Measurements from ENCODE around the gene MOCS1.

DNA sequence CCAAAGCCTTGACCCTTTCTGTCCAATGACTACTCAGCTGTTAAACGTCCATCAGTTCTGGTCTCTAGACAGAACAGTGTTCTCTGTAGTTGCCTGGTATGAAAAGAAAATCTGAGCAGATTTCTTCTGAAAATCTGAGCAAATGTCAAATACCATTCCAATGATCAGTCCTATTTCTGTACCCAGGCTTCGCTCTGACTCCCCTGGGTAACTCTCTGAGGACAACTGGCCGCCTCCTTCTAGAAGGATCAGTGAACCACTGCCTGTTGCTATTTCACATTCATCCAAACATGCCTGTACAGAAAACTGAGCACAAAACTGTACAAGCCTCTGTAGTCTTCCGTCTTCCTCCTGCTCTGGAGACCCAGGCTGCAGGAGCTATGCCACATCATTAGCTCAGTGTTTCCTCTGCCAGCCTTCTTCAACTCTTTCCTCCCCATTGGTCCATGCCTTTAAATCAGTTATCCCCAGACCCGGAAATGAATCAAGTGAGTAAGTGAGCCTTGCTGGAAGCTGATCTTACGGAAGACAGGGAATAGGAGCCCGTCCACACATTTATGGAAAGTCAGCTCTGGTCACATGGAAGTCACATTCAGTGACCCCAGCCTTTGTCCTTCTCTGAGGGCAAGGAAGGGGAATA lies 78.8 kb downstream of the MOCS1 start:
- TF ChIP-seq, protein P1, sequence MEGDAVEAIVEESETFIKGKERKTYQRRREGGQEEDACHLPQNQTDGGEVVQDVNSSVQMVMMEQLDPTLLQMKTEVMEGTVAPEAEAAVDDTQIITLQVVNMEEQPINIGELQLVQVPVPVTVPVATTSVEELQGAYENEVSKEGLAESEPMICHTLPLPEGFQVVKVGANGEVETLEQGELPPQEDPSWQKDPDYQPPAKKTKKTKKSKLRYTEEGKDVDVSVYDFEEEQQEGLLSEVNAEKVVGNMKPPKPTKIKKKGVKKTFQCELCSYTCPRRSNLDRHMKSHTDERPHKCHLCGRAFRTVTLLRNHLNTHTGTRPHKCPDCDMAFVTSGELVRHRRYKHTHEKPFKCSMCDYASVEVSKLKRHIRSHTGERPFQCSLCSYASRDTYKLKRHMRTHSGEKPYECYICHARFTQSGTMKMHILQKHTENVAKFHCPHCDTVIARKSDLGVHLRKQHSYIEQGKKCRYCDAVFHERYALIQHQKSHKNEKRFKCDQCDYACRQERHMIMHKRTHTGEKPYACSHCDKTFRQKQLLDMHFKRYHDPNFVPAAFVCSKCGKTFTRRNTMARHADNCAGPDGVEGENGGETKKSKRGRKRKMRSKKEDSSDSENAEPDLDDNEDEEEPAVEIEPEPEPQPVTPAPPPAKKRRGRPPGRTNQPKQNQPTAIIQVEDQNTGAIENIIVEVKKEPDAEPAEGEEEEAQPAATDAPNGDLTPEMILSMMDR (IDR thresholded peaks at IDR 0.05), result no peak
- TF ChIP-seq POLR2A (IDR thresholded peaks at IDR 0.05), result no peak
